Retina (tissue), 1 donor: ENCODE results near the gene GRAP2.

Source experiments
- DNase-seq: peaks from one replicate; pipeline ENCODE4 v3.0.0-alpha.2; 2016

The GRAP2 gene

GRCh38 chr22:40022536-40023240, 121.8 kb downstream of the GRAP2 start:
- no peak for DNase-seq
